Kidney (tissue), 14 donors: ENCODE results near the gene UBIAD1. TPM values are rescaled to one million over a fixed set of nuclear protein-coding genes. Genes with fewer than 3 reads are reported as not detected.

Experiments used
- DNase-seq, 5 donors: peaks; one replicate each; pipeline ENCODE4 v3.0.0-alpha.2; 2013 to 2020
- FAIRE-seq: peaks from 2 replicates; lab custom pipeline; 2012; peaks lifted over from hg19 to GRCh38; lab: Jason Lieb, UNC
- H3K27ac ChIP-seq, 2 donors: one replicate each; pipeline ENCODE4 v1.7.0; 2013; ENCODE audit warnings: low read depth in 2 of 2, low read length in 2 of 2, inconsistent platforms in 1 of 2
- H3K27me3 ChIP-seq: one replicate; pipeline ENCODE4 v1.7.1; 2013; ENCODE audit warnings: low read length, inconsistent platforms; ENCODE audit not compliant: control insufficient read depth, insufficient read depth
- H3K36me3 ChIP-seq, 3 donors: one replicate each; pipeline versions ENCODE4 v1.7.0 to v1.7.1; 2013; ENCODE audit warnings: low read length in 3 of 3, control low read depth in 1 of 3, inconsistent platforms in 1 of 3; ENCODE audit not compliant: insufficient read depth in 3 of 3, control insufficient read depth in 2 of 3
- H3K4me1 ChIP-seq, 3 donors: one replicate each; pipeline versions ENCODE4 v1.7.0 to v1.7.1; 2013; ENCODE audit warnings: low read length in 3 of 3, inconsistent platforms in 1 of 3, low read depth in 1 of 3; ENCODE audit not compliant: control insufficient read depth in 2 of 3, insufficient read depth in 2 of 3
- H3K4me3 ChIP-seq, 3 donors: one replicate each; pipeline versions ENCODE4 v1.7.0 to v1.8.1; 2013; ENCODE audit warnings: low read length in 3 of 3, control low read depth in 1 of 3, inconsistent platforms in 1 of 3
- H3K9ac ChIP-seq, 3 donors: one replicate each; pipeline versions ENCODE4 v1.7.0 to v1.7.1; 2013; ENCODE audit warnings: low read length in 3 of 3, control low read depth in 1 of 3, inconsistent platforms in 1 of 3
- H3K9me3 ChIP-seq, 3 donors: one replicate each; pipeline versions ENCODE4 v1.7.0 to v1.7.1; 2013; ENCODE audit warnings: low read length in 3 of 3, control low read depth in 1 of 3, inconsistent platforms in 1 of 3; ENCODE audit not compliant: control insufficient read depth in 2 of 3, insufficient read depth in 1 of 3
- intact Hi-C: fragments of 100-400 bp; cut with DNase I; formaldehyde crosslinking; loops from one replicate; pipeline ENCODE4 v1.11.1; 2022
- polyA plus RNA-seq: library from polyadenylated mRNA; stranded (reverse); fragments of 350-450 nt; fragmentation: Illumina TruSeq; extraction: RNeasy Lipid Tissue Mini Kit (QIAGEN cat#74804); gene quantifications from one replicate; pipeline ENCODE4 v1.2.3, GENCODE V29; 2014; ENCODE audit warnings: low read depth, low replicate concordance; ENCODE audit not compliant: insufficient read depth
- total RNA-seq: library from RNA; stranded (reverse); fragmentation: NEBNext Ultra II Directional; extraction: Animal tissue kit (Norgen Biotek cat#: 25700); gene quantifications from one replicate; pipeline ENCODE4 v1.2.1, GENCODE V29; 2021
- TF ChIP-seq, protein P1 (sequence below): IDR thresholded peaks from 3 replicates; pipeline ENCODE4 v1.5.1; 2012; ENCODE audit warnings: mild to moderate bottlenecking, moderate library complexity, borderline replicate concordance; ENCODE audit not compliant: insufficient read depth; ENCODE audit errors: extremely low read depth
- donor health status: control.
- donor health status: control.
- donor health status: control.
- donor health status: control.
- donor health status: control.
- donor health status: DM: yes; HTN: yes; CAD: no.
- donor health status: Normal renal cell carcinoma (clear cell type).

UBIAD1 gene
- total and polyA plus RNA-seq, 2 donors from 2014 or later: 5.6 to 14.0 TPM

- peak in 1 of 5 donors; percentile 50 for DNase-seq
- TF ChIP-seq, protein P1, sequence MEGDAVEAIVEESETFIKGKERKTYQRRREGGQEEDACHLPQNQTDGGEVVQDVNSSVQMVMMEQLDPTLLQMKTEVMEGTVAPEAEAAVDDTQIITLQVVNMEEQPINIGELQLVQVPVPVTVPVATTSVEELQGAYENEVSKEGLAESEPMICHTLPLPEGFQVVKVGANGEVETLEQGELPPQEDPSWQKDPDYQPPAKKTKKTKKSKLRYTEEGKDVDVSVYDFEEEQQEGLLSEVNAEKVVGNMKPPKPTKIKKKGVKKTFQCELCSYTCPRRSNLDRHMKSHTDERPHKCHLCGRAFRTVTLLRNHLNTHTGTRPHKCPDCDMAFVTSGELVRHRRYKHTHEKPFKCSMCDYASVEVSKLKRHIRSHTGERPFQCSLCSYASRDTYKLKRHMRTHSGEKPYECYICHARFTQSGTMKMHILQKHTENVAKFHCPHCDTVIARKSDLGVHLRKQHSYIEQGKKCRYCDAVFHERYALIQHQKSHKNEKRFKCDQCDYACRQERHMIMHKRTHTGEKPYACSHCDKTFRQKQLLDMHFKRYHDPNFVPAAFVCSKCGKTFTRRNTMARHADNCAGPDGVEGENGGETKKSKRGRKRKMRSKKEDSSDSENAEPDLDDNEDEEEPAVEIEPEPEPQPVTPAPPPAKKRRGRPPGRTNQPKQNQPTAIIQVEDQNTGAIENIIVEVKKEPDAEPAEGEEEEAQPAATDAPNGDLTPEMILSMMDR: no peak
- Histone ChIP-seq H3K27ac (no peak overlapping the region), H3K36me3 (no peaks in the 10 kb centered on the region), H3K9ac (no peak overlapping the region), H3K4me3 (no peak overlapping the region), H3K9me3 (no peaks in the 10 kb centered on the region), H3K27me3 (no peaks in the 10 kb centered on the region), H3K4me1 (no peaks in the 10 kb centered on the region)
- FAIRE-seq: no peak
- intact Hi-C loops: no loop called here
These were observed 42.0 kb downstream of the UBIAD1 start for GRCh38 chr1:11314959-11315358.

DNA sequence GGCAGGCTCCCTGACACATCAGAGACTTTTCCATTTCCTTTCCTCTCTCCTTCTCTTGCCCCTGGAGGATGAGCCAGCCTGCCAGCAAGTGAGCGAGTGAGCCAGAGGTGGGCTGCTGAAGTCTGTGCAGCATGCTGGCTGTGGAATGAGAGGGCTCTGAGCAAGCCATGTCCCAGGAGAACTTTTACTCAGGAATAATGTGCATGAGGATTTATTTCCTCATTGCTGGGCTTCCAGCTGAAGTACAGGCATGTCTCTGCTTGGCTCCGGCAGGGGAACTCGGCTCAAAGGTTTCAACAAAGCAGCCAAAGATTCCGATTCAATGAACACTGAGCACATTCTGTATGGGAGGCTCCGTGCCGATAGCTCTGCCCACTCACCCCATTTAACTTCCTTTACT lies 43.7 kb downstream of the UBIAD1 start:
- FAIRE-seq: no peak
- Histone ChIP-seq H3K27me3 (no peaks in the 10 kb centered on the region), H3K4me1 (no peaks in the 10 kb centered on the region), H3K4me3 (no peak overlapping the region), H3K9me3 (no peaks in the 10 kb centered on the region), H3K36me3 (no peaks in the 10 kb centered on the region), H3K27ac (no peak overlapping the region), H3K9ac (no peak overlapping the region)
- TF ChIP-seq, protein P1: no peak
- no peak for DNase-seq
- intact Hi-C loops: no loop called here

GRCh38 chr1:11318982-11319381 lies 46.0 kb downstream of the UBIAD1 start:
- Histone ChIP-seq H3K4me3 (no peak overlapping the region), H3K9me3 (no peaks in the 10 kb centered on the region), H3K9ac (no peak overlapping the region), H3K36me3 (no peaks in the 10 kb centered on the region), H3K27ac (no peak overlapping the region), H3K27me3 (no peaks in the 10 kb centered on the region), H3K4me1 (no peaks in the 10 kb centered on the region)
- intact Hi-C loops: no loop called here
- DNase-seq (no peak), FAIRE-seq (no peak)
- TF ChIP-seq, protein P1: no peak

DNA sequence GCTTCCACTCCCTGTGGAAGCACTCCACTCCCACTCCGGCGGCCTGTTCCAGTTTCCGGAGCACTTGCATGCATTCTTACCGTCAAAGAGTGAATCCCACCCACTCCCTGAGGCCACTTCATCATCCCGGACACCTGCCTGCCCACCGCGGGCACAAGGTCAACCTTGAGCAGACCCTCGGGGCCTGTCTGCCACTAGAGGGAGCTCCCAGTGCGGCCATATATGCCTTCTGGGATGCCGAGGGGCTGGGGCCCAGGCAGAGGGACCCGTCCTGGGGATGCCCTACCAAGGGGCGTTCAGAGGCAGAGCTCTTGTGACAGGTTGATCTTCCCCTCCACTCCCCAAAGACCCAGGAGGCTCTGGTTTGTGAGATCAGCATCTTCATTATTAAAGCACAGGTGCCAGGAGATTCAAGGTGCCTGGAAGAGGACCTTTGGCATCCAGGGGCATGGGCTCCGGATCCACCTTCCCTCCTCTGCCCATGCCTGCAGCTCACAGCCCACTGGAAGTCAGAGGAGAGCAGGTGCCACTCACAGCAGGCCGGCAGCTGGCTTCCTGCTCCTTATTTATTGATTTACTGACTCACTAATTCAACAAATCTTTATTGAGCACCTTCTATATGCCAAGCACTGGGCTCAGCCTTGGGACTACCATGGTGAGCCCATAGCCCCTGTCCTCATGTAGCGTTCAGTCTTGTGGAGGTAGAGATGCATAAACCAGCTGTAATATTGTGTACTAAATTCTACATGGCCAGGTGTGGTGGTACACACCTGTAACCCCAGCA lies 47.3 kb downstream of the UBIAD1 start:
- Histone ChIP-seq H3K4me1 (no peaks in the 10 kb centered on the region), H3K27me3 (no peaks in the 10 kb centered on the region), H3K9ac (no peak overlapping the region), H3K36me3 (no peaks in the 10 kb centered on the region), H3K27ac (no peak overlapping the region), H3K4me3 (no peak overlapping the region), H3K9me3 (no peaks in the 10 kb centered on the region)
- DNase-seq (peak in 4 of 5 donors; percentile 62 to 65 (median 64)), FAIRE-seq (no peak)
- intact Hi-C loops: no loop called here
- TF ChIP-seq, protein P1: no peak
